NB4 (cell line): Measurements from ENCODE around the gene GAPDHS.

Experiments used
- DNase-seq: peaks from one replicate; pipeline ENCODE4 v3.0.0; 2010; ENCODE audit warnings: low read depth
- H3K4me3 ChIP-seq: one replicate; pipeline ENCODE4 v1.5.1; 2011; ENCODE audit warnings: mild to moderate bottlenecking, low read depth, low read length, moderate library complexity
- MYC ChIP-seq: IDR thresholded peaks from 2 replicates; pipeline ENCODE4 v1.6.1; 2011; ENCODE audit warnings: low read depth, low read length
- POLR2A ChIP-seq: IDR thresholded peaks from 2 replicates; pipeline ENCODE4 v1.6.1; 2011; ENCODE audit warnings: mild to moderate bottlenecking; ENCODE audit not compliant: insufficient read length; ENCODE audit errors: extremely low read depth
- TF ChIP-seq, protein P1 (sequence below): IDR thresholded peaks from 2 replicates; pipeline ENCODE4 v1.6.1; 2011; ENCODE audit warnings: low read depth, low read length
- TF ChIP-seq, protein P2 (sequence below): IDR thresholded peaks from one replicate; pipeline ENCODE4 v1.5.1; 2012; ENCODE audit warnings: low read depth, low read length

GAPDHS gene

DNA sequence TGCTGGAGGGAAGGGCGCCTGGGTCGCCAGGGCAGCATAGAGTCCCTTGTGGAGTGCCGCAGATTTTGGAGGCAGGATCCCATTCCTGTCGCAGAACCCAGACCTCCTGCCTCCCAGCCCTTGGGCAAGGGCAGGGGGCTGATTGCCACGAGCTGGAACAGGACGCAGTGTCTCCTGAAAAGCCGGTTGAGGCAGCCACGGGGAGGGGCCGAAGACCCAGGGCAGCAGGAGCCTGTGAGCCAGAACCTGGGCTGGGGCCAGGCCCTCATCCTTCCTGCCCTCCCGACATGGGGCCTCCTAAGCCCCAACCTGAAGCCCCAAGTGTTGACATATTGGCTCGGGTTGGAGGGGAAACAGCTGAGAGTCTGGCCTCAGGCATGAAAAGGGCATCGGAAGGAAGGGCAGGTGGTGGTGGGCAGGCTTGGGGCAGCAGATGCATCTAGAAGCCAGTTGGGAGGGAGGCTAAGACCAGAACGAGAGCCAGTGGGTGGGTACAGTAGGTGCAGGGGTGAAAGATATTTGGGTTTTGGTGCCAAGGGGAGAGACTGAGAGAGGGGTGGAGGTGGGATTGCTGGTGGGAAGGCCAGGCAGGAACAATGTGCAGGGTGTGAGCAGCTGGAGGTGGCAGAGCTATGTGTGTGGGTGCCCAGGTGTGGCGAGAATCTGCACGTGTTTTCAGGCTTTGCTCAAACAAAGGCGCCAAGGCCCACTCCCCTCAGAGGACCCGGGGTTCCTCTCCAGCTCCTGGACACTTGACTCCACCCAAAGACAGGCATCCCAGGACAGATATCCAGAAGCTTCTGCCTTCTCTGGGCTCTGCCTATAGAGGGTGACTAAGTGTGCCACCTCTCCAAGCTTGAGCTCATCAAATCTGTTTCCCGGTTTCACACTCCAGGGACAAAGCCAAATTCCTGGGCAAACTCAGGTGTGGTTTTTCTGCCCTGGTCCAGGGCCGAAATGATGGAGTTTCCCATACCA, 3.7 kb upstream of the GAPDHS start:
- no peak overlapping the region for H3K4me3 ChIP-seq
- DNase-seq, result no peak
- TF ChIP-seq MYC, result no peak
- TF ChIP-seq, protein P1, sequence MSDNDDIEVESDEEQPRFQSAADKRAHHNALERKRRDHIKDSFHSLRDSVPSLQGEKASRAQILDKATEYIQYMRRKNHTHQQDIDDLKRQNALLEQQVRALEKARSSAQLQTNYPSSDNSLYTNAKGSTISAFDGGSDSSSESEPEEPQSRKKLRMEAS, result no peak
- no peak for TF ChIP-seq POLR2A
- TF ChIP-seq, protein P2, sequence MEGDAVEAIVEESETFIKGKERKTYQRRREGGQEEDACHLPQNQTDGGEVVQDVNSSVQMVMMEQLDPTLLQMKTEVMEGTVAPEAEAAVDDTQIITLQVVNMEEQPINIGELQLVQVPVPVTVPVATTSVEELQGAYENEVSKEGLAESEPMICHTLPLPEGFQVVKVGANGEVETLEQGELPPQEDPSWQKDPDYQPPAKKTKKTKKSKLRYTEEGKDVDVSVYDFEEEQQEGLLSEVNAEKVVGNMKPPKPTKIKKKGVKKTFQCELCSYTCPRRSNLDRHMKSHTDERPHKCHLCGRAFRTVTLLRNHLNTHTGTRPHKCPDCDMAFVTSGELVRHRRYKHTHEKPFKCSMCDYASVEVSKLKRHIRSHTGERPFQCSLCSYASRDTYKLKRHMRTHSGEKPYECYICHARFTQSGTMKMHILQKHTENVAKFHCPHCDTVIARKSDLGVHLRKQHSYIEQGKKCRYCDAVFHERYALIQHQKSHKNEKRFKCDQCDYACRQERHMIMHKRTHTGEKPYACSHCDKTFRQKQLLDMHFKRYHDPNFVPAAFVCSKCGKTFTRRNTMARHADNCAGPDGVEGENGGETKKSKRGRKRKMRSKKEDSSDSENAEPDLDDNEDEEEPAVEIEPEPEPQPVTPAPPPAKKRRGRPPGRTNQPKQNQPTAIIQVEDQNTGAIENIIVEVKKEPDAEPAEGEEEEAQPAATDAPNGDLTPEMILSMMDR, result no peak

DNA sequence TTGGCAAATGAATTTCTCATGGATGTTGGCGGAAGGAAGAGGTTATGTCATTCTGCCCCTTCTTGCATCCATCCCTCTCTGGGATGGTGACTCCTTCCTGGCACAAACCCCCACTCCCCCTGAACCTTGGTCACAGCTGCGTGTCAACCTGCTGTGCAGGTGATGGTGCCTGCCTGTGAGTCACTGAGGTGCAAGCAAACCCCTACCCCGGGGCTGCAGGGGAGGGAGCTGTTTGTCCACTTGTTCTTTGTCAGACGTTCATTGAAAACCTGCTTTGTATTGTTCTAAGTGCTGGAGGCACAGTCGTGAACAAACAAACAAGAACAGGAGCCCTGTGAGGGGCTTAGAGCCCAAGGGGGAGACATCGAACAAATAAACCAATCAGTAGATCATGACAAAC, 2.0 kb upstream of the GAPDHS start:
- DNase-seq, result no peak
- H3K4me3 ChIP-seq, result no peak overlapping the region
- TF ChIP-seq, protein P1, result no peak
- no peak for TF ChIP-seq MYC
- TF ChIP-seq POLR2A, result no peak
- TF ChIP-seq, protein P2, result no peak

DNA sequence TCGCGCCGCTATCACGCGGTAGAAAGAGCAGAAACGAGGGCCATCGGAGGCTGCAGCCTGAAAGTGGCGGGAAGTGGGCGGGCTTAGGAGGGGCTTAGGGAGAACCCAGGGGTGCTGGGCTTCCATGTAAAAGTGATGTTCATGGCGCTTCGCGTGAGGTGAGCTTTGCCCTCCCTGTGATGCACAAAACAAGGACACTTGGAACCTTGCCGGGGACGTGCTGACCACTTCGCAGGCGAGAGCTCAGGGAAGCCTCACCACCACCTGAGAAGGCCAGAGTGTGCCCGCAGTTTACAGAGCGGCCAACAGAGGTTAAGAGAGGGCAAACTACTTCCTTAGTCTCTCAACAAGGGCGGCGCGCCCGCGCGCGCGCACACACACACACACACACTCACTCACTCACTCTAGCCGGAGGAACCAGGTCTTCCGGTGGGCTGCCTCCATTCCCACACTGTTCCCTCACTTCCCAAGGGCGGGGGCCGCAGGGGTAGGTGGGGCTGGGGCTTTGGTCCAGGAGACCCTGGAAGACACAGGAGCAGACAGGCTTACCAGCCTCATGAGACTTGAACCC, 651 bp downstream of the GAPDHS start:
- DNase-seq, result peak; percentile 33
- no peak overlapping the region for H3K4me3 ChIP-seq
- TF ChIP-seq, protein P1, result no peak
- TF ChIP-seq, protein P2, result no peak
- TF ChIP-seq POLR2A, result no peak
- TF ChIP-seq MYC, result no peak

DNA sequence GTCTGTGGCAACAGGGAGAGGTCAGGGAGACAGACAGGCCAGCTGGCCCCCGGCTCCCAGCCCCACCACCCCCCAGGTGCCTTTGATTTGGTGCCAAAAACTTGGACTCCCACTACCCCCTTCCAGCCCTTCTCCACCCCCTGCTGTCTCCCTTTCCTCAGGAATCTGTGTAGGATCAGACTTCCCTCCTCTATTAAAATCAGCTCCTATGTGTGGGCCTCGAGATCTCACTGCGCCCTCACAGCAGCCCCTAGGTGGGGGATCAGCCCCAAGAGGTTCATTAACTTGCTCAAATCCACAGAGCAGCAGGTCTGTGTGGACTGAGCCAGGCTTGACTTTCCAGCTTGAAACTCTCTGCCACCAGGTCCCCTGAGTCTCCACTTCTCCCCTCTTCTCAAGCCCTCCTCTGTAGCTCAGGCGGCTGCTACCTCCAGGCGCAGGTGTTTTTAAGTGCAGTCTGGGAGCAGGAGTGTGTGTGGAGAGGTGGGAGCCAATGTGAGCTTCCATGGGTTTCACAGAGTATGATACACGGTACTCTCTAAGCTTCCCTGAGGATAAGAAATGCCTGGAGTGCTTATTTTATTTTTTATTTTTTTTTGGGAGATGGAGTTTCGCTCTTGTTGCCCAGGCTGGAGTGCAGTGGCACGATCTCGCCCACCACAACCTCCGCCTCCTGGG, 1.7 kb downstream of the GAPDHS start:
- DNase-seq, result no peak
- no peak for TF ChIP-seq MYC
- TF ChIP-seq, protein P2, result no peak
- TF ChIP-seq, protein P1, result no peak
- TF ChIP-seq POLR2A, result no peak
- no peak overlapping the region for H3K4me3 ChIP-seq

DNA sequence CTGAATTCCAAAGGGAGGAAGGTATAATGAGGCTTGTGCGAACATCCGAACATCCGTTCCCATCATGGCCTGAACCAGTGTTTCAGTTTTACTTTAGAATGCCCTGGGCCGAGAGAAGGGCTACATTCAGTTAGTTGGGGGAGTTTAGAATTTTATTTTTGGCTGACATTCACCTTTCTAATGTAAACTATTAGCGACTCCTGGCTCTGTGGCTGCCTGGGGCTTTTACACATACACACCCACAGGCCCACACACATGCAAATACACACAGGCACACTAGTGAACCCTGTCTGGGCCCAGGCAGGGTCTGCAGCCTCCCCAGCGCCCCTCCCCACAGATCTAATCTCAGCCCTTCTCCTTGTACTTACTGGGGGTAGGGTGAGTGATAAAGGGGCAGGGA, 6.1 kb downstream of the GAPDHS start:
- no peak overlapping the region for H3K4me3 ChIP-seq
- no peak for DNase-seq
- TF ChIP-seq, protein P1, result no peak
- TF ChIP-seq MYC, result no peak
- TF ChIP-seq POLR2A, result no peak
- TF ChIP-seq, protein P2, result no peak
